ENCODE measurements around the gene CA4. TPM values are rescaled to one million over a fixed set of nuclear protein-coding genes. Genes with fewer than 3 reads are reported as not detected.
"Not testable (repeated sequence)": the region's sequence is repeated elsewhere in the genome, so short reads cannot be mapped to it uniquely, and the experiment has no call there.

The CA4 gene
- total and polyA plus RNA-seq, 2 of the 8 experiments (the other 6 are each of a cell fraction or from before 2014, with no cell fraction given): 3.6 to 4.2 TPM

DNA sequence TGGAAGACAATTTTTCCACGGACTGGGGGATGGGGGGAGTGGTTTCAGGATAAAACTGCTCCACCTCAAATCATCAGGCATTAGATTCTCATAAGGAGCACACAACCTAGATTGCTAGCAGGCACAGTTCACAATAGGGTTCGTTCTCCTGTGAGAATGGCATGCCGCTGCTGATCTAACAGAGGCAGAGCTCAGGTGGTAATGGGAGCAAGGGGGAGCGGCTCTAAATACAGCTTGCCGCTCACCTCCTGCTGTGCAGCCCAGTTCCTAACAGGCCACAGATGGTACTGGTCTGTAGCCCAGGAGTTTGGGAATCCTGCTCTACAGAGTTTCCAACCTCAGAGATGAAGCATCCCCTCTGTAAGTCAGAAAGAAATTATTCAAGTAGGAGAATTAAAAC lies 27.0 kb downstream of the CA4 start:
- FAIRE-seq; H3K4me1 ChIP-seq (replicated peaks in 1 of 4; ENCODE audit: control insufficient read depth in 3 of 4, insufficient read depth in 4 of 4, low read length in 3 of 4); H3K14ac ChIP-seq (ENCODE audit: insufficient read length); DNase-seq (ENCODE audit: low read depth in 1 of 2, low spot score in 2 of 2); H3K18ac ChIP-seq (ENCODE audit: extremely low read depth, low read length); H3K4me2 ChIP-seq (ENCODE audit: insufficient read depth in 1 of 2, low read depth in 2 of 2, low read length in 2 of 2); H3K4ac ChIP-seq (replicated peaks; ENCODE audit: insufficient read length, low read depth, low read length); H2BK120ac ChIP-seq (replicated peaks; ENCODE audit: low read depth, low read length); H2BK15ac ChIP-seq (ENCODE audit: low read length); H2BK5ac ChIP-seq (ENCODE audit: low read depth, low read length); H3K79me1 ChIP-seq (ENCODE audit: low read depth, low read length); H3K9ac ChIP-seq (replicated peaks in 1 of 4; ENCODE audit: extremely low read depth in 1 of 4, low read depth in 3 of 4, low read length in 3 of 4); H4K20me1 ChIP-seq (replicated peaks in 1 of 2; ENCODE audit: control insufficient read depth in 1 of 2, insufficient read depth in 2 of 2, low read length in 2 of 2); POLR2A ChIA-PET (ENCODE audit: partially characterized antibody); H3K4me3 ChIP-seq (ENCODE audit: extremely low read depth in 1 of 4, insufficient read depth in 2 of 4, low read depth in 3 of 4, low read length in 4 of 4); H2BK12ac ChIP-seq (ENCODE audit: low read depth, low read length); H3K27ac ChIP-seq (ENCODE audit: low read depth, low read length); H3K9me3 ChIP-seq (ENCODE audit: insufficient read depth in 2 of 2, low read depth in 1 of 2, low read length in 1 of 2); H3K56ac ChIP-seq (replicated peaks; ENCODE audit: insufficient read length, low read depth, low read length); H4K8ac ChIP-seq (ENCODE audit: extremely low read depth, insufficient read depth, low read length); H4K5ac ChIP-seq (ENCODE audit: insufficient read length, low read depth, low read length); H3K79me2 ChIP-seq (ENCODE audit: control insufficient read depth in 1 of 2, insufficient read depth in 2 of 2, low read length in 2 of 2); H2AK5ac ChIP-seq (ENCODE audit: low read depth, low read length); H3K23ac ChIP-seq (ENCODE audit: insufficient read length); H3K23me2 ChIP-seq (ENCODE audit: low read depth, low read length); H2AFZ ChIP-seq (ENCODE audit: low read length); H3K27me3 ChIP-seq (replicated peaks in 1 of 4; ENCODE audit: control insufficient read depth in 3 of 4, extremely low read depth in 1 of 4, insufficient read depth in 3 of 4, low read length in 3 of 4); H2BK20ac ChIP-seq (ENCODE audit: low read length); H4K91ac ChIP-seq (replicated peaks; ENCODE audit: insufficient read length, low read length): not testable (repeated sequence)
- CTCF ChIA-PET (ENCODE audit: partially characterized antibody): interaction anchor here (0.6 to 0.8 kb wide), 2 partner anchors 17 to 464 kb away, joined by 3 read pairs; no protein-coding TSS in a partner anchor
- H3K36me3 ChIP-seq (ENCODE audit: control insufficient read depth in 2 of 4, insufficient read depth in 4 of 4, low read length in 3 of 4): peaks cover 0 to 19% (median 5%) of the 10 kb centered on the region in 4 experiments; a peak in 5 of 8 replicates
- peak; percentile 48; the same call in 1 of the 2 replicates for TF ChIP-seq POLR2AphosphoS5 (IDR thresholded peaks at IDR 0.05; ENCODE audit: low read depth, low read length)
- WGBS, 2 experiments (ENCODE audit: extremely low coverage in 1 of 2, insufficient coverage in 1 of 2, insufficient read length in 1 of 2, insufficient replicate concordance in 2 of 2, low coverage in 1 of 2, low lambda C conversion rate in 2 of 2, missing lambda C conversion rate in 1 of 2): 82% methylated on average over 5 of the region's 5 CpGs; no CpG with 5 or more reads in 1 of the 2 experiments

DNA sequence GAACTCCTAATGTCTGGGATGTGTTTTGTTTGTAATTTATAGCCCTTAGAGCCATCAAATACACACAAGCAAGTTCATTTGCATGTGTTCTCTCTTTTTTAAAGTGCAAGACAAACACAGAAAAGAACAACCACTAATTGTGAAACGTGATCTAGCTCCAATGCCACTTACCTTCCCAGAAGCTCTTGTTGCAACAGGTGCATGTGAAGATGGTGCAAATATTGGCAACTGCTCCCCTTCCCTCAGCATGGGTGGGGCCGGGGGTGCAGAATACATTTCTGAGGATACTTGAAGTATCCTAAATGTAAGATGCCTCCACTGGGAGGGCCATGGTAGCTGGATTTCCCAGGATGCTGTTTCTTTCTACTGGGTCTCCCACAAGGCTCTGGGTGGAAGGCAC lies 28.4 kb downstream of the CA4 start:
- H3K4me1 ChIP-seq (replicated peaks in 1 of 4; ENCODE audit: control insufficient read depth in 3 of 4, insufficient read depth in 4 of 4, low read length in 3 of 4); H3K4me2 ChIP-seq (ENCODE audit: insufficient read depth in 1 of 2, low read depth in 2 of 2, low read length in 2 of 2); H3K27ac ChIP-seq (ENCODE audit: low read depth, low read length); H3K14ac ChIP-seq (ENCODE audit: insufficient read length); H3K79me2 ChIP-seq (ENCODE audit: control insufficient read depth in 1 of 2, insufficient read depth in 2 of 2, low read length in 2 of 2); H3K23ac ChIP-seq (ENCODE audit: insufficient read length); H3K9ac ChIP-seq (replicated peaks in 1 of 4; ENCODE audit: extremely low read depth in 1 of 4, low read depth in 3 of 4, low read length in 3 of 4); H2AK5ac ChIP-seq (ENCODE audit: low read depth, low read length); CTCF ChIA-PET (ENCODE audit: partially characterized antibody); DNase-seq (ENCODE audit: low read depth in 1 of 2, low spot score in 2 of 2); H2BK15ac ChIP-seq (ENCODE audit: low read length); H3K4me3 ChIP-seq (ENCODE audit: extremely low read depth in 1 of 4, insufficient read depth in 2 of 4, low read depth in 3 of 4, low read length in 4 of 4); H3K79me1 ChIP-seq (ENCODE audit: low read depth, low read length); H3K18ac ChIP-seq (ENCODE audit: extremely low read depth, low read length); H3K4ac ChIP-seq (replicated peaks; ENCODE audit: insufficient read length, low read depth, low read length); H4K8ac ChIP-seq (ENCODE audit: extremely low read depth, insufficient read depth, low read length); H3K9me3 ChIP-seq (ENCODE audit: insufficient read depth in 2 of 2, low read depth in 1 of 2, low read length in 1 of 2); H2AFZ ChIP-seq (ENCODE audit: low read length); H3K27me3 ChIP-seq (replicated peaks in 1 of 4; ENCODE audit: control insufficient read depth in 3 of 4, extremely low read depth in 1 of 4, insufficient read depth in 3 of 4, low read length in 3 of 4); H4K91ac ChIP-seq (replicated peaks; ENCODE audit: insufficient read length, low read length); H4K20me1 ChIP-seq (replicated peaks in 1 of 2; ENCODE audit: control insufficient read depth in 1 of 2, insufficient read depth in 2 of 2, low read length in 2 of 2); H2BK120ac ChIP-seq (replicated peaks; ENCODE audit: low read depth, low read length); H2BK20ac ChIP-seq (ENCODE audit: low read length); FAIRE-seq; H4K5ac ChIP-seq (ENCODE audit: insufficient read length, low read depth, low read length); H3K23me2 ChIP-seq (ENCODE audit: low read depth, low read length); H3K56ac ChIP-seq (replicated peaks; ENCODE audit: insufficient read length, low read depth, low read length); POLR2A ChIA-PET (ENCODE audit: partially characterized antibody); H2BK12ac ChIP-seq (ENCODE audit: low read depth, low read length); H2BK5ac ChIP-seq (ENCODE audit: low read depth, low read length): not testable (repeated sequence)
- 88% methylated on average over 2 of the region's 2 CpGs; no CpG with 5 or more reads in 1 of the 2 experiments for WGBS, 2 experiments (ENCODE audit: extremely low coverage in 1 of 2, insufficient coverage in 1 of 2, insufficient read length in 1 of 2, insufficient replicate concordance in 2 of 2, low coverage in 1 of 2, low lambda C conversion rate in 2 of 2, missing lambda C conversion rate in 1 of 2)
- H3K36me3 ChIP-seq (ENCODE audit: control insufficient read depth in 2 of 4, insufficient read depth in 4 of 4, low read length in 3 of 4): peaks cover 2 to 26% (median 8%) of the 10 kb centered on the region in 4 experiments; a peak in 7 of 8 replicates
